Activated T-helper 17 cell treated with anti-CD3 and anti-CD28 coated beads, Interleukin-2, amount 50 U/mL, for 72 hours (primary cell): ENCODE results near the gene MTMR3. TPM values are rescaled to one million over a fixed set of nuclear protein-coding genes. Genes with fewer than 3 reads are reported as not detected.
A peak's percentile ranks its signal among the peaks of the same experiment; 100 is the strongest.

Experiments used
- ATAC-seq: fragments of 150-1000 bp; cut with Tn5 transposase; replicated peaks from 2 replicates; pipeline ENCODE4 v1.10.0; 2021; ENCODE audit warnings: mild to moderate bottlenecking, moderate library complexity
- H3K27ac Mint-ChIP-seq: one replicate; pipeline ENCODE4 v1.8.0; 2022; ENCODE audit warnings: mixed read lengths
- H3K27me3 Mint-ChIP-seq: one replicate; pipeline ENCODE4 v1.8.0; 2022; ENCODE audit warnings: mixed read lengths
- H3K36me3 Mint-ChIP-seq: one replicate; pipeline ENCODE4 v1.8.0; 2022; ENCODE audit warnings: low read depth, mild to moderate bottlenecking, mixed read lengths
- H3K4me1 Mint-ChIP-seq: one replicate; pipeline ENCODE4 v1.8.0; 2022; ENCODE audit warnings: mixed read lengths
- H3K4me3 Mint-ChIP-seq: one replicate; pipeline ENCODE4 v1.8.0; 2022; ENCODE audit warnings: mild to moderate bottlenecking, mixed read lengths
- H3K9me3 Mint-ChIP-seq: one replicate; pipeline ENCODE4 v1.8.0; 2022; ENCODE audit warnings: mixed read lengths
- total RNA-seq, 2 donors: library from RNA; stranded (reverse); gene quantifications; one replicate each; pipeline ENCODE4 v1.2.3, GENCODE V29; 2022

Gene MTMR3
- total RNA-seq, 2 donors from 2014 or later: 24.7 to 34.7 TPM

- H3K4me3 Mint-ChIP-seq: no peak overlapping the region
- H3K27me3 Mint-ChIP-seq: no peaks in the 10 kb centered on the region
- no peak overlapping the region for H3K27ac Mint-ChIP-seq
- H3K9me3 Mint-ChIP-seq: no peaks in the 10 kb centered on the region
- ATAC-seq: no peak
- peaks cover 10% of the 10 kb centered on the region for H3K4me1 Mint-ChIP-seq
- H3K36me3 Mint-ChIP-seq: peaks cover 70% of the 10 kb centered on the region
Measured at GRCh38 chr22:29983296-29983917, 100.4 kb downstream of the MTMR3 start.

- Mint-ChIP-seq H3K27ac (no peak overlapping the region), H3K9me3 (no peaks in the 10 kb centered on the region), H3K27me3 (no peaks in the 10 kb centered on the region), H3K36me3 (peaks cover 66% of the 10 kb centered on the region), H3K4me1 (peaks cover 10% of the 10 kb centered on the region), H3K4me3 (no peak overlapping the region)
- ATAC-seq: no peak
Measured at GRCh38 chr22:29985912-29986311, 102.9 kb downstream of the MTMR3 start.

- Mint-ChIP-seq H3K4me1 (peaks cover 10% of the 10 kb centered on the region), H3K9me3 (no peaks in the 10 kb centered on the region), H3K27me3 (no peaks in the 10 kb centered on the region), H3K27ac (peak overlapping the region; percentile 54), H3K4me3 (no peak overlapping the region), H3K36me3 (peaks cover 72% of the 10 kb centered on the region)
- ATAC-seq: peak; percentile 39
Measured at GRCh38 chr22:29987137-29987536, 104.2 kb downstream of the MTMR3 start.

GRCh38 chr22:29988719-29989118 is 105.7 kb downstream of the MTMR3 start:
- peaks cover 78% of the 10 kb centered on the region for H3K36me3 Mint-ChIP-seq
- no peak overlapping the region for H3K27ac Mint-ChIP-seq
- ATAC-seq: no peak
- H3K9me3 Mint-ChIP-seq: no peaks in the 10 kb centered on the region
- no peaks in the 10 kb centered on the region for H3K27me3 Mint-ChIP-seq
- no peak overlapping the region for H3K4me3 Mint-ChIP-seq
- peaks cover 11% of the 10 kb centered on the region for H3K4me1 Mint-ChIP-seq

DNA sequence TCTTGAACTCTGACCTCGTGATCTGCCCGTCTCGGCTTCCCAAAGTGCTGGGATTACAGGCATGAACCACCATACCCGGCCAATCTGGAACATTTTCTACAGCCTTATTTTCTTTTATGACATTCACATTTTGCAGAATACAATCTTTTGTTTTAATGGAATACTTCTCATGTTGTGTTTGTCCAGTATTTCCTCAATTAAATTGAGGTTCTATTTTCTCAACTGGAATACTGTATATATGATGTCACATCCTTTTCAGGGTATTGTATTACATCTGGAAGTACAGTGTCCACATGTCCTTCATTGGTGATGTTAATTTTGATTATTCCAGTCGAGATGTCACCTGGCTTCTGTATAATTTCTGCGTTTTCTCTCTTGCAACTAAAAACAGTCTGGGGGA is 106.5 kb downstream of the MTMR3 start:
- H3K27me3 Mint-ChIP-seq: no peaks in the 10 kb centered on the region
- ATAC-seq: no peak
- H3K9me3 Mint-ChIP-seq: no peaks in the 10 kb centered on the region
- H3K4me3 Mint-ChIP-seq: no peak overlapping the region
- H3K36me3 Mint-ChIP-seq: peaks cover 76% of the 10 kb centered on the region
- peaks cover 15% of the 10 kb centered on the region for H3K4me1 Mint-ChIP-seq
- H3K27ac Mint-ChIP-seq: no peak overlapping the region

GRCh38 chr22:29992341-29993275 is 109.6 kb downstream of the MTMR3 start:
- no peaks in the 10 kb centered on the region for H3K9me3 Mint-ChIP-seq

GRCh38 chr22:29994027-29994715 is 111.2 kb downstream of the MTMR3 start:
- H3K36me3 Mint-ChIP-seq: peaks cover 46% of the 10 kb centered on the region
- H3K4me1 Mint-ChIP-seq: peaks cover 9% of the 10 kb centered on the region
- no peaks in the 10 kb centered on the region for H3K27me3 Mint-ChIP-seq
- no peaks in the 10 kb centered on the region for H3K9me3 Mint-ChIP-seq
- ATAC-seq: peak; percentile 98
- peak overlapping the region; percentile 77 for H3K27ac Mint-ChIP-seq
- no peak overlapping the region for H3K4me3 Mint-ChIP-seq

More at GRCh38 chr22:29992341-29993275, 109.6 kb downstream of the MTMR3 start:
- Mint-ChIP-seq H3K4me1 (peaks cover 9% of the 10 kb centered on the region), H3K27ac (peak overlapping the region; percentile 66), H3K27me3 (no peaks in the 10 kb centered on the region), H3K36me3 (peaks cover 52% of the 10 kb centered on the region), H3K4me3 (no peak overlapping the region)
- ATAC-seq: no peak

GRCh38 chr22:29994943-29995342 is 112.0 kb downstream of the MTMR3 start:
- no peak for ATAC-seq
- peaks cover 9% of the 10 kb centered on the region for H3K4me1 Mint-ChIP-seq
- peak overlapping the region; percentile 77 for H3K27ac Mint-ChIP-seq
- peaks cover 46% of the 10 kb centered on the region for H3K36me3 Mint-ChIP-seq
- no peak overlapping the region for H3K4me3 Mint-ChIP-seq
- no peaks in the 10 kb centered on the region for H3K9me3 Mint-ChIP-seq
- H3K27me3 Mint-ChIP-seq: no peaks in the 10 kb centered on the region

DNA sequence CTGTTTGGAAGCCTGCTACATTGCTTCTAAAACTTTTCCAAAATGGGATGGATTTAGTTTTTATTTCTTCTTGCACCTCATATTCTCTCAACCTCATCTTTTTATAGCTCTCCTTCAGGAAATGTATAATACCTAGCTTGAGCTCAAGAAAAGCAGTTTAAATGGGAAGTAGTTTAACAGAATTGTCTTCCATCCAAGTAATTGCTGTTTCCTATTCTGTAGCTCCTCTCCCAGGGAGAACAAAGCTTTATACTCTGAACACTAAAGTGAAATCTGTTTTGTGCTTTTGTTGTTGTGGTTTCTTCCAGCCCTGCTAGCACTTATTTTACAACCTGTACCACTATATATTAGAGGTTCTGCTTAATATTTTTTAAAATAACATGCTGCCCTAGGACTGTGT is 114.1 kb downstream of the MTMR3 start:
- Mint-ChIP-seq H3K9me3 (no peaks in the 10 kb centered on the region), H3K27ac (no peak overlapping the region), H3K4me3 (no peak overlapping the region), H3K4me1 (peaks cover 9% of the 10 kb centered on the region), H3K27me3 (no peaks in the 10 kb centered on the region), H3K36me3 (peaks cover 53% of the 10 kb centered on the region)
- ATAC-seq: no peak

- Mint-ChIP-seq H3K36me3 (peaks cover 53% of the 10 kb centered on the region), H3K27ac (no peak overlapping the region)
Measured at GRCh38 chr22:29997516-29997915, 114.5 kb downstream of the MTMR3 start.

DNA sequence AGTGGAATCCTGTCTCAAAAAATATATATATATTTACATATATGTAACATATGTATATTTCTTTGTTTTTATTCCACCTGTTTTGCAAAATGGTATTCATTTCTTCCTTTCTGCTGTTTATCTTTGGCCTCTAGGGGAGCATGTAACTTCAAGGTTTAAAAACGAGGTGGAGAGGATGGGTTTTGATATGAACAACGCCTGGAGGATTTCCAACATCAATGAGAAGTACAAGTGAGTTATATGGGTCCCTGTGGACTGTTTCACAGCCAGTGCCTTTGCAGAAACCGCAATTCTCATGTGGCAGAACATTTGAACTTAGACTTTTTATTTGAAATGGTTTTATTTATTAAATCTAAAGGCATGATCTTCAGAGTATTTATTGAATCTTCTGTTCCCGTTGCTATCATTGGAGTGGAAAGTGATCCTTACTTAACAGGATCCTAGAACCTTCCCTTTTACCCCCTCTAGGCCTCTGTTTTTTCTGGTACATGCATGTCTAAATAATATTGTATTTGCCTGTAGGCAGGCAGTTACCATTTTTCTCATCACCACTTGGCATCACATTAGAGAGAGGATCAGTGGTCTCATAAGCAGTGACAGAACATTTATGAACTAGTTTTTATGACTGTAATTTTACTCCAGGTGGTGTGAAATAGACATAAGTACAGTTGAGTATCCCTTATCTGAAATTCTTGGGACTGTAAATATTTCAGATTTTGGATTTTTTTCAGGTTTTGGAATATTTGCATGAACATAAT is 115.8 kb downstream of the MTMR3 start:
- Mint-ChIP-seq H3K27me3 (no peaks in the 10 kb centered on the region), H3K4me3 (no peak overlapping the region), H3K27ac (no peak overlapping the region), H3K36me3 (peaks cover 53% of the 10 kb centered on the region), H3K4me1 (peaks cover 7% of the 10 kb centered on the region), H3K9me3 (no peaks in the 10 kb centered on the region)
- no peak for ATAC-seq

More at GRCh38 chr22:29997516-29997915, 114.5 kb downstream of the MTMR3 start:
- Mint-ChIP-seq H3K27me3 (no peaks in the 10 kb centered on the region), H3K4me1 (peaks cover 9% of the 10 kb centered on the region), H3K4me3 (no peak overlapping the region), H3K9me3 (no peaks in the 10 kb centered on the region)
- ATAC-seq: no peak

DNA sequence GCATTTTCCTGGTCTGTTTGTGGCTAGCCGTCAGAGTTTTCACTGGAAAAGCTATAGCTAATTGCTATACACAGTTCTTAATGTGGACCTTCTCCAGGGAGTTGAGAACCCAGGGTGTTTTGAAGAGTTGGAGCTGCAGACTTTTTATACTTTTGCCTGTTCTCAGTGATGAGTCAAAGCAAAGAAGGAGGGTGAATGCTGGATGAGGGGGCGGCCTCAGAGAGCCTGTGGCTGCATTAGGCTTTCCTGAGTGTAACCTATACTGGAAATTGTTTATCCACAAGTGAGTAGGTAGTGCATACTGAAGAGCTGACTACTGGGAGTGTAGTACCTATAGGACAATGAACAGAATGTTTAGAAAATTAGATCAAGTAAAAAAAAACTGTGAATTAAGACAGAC is 117.6 kb downstream of the MTMR3 start:
- Mint-ChIP-seq H3K27me3 (no peaks in the 10 kb centered on the region), H3K4me3 (no peak overlapping the region), H3K27ac (peak overlapping the region; percentile 47), H3K4me1 (no peaks in the 10 kb centered on the region), H3K9me3 (no peaks in the 10 kb centered on the region), H3K36me3 (peaks cover 55% of the 10 kb centered on the region)
- ATAC-seq: peak; percentile 92

DNA sequence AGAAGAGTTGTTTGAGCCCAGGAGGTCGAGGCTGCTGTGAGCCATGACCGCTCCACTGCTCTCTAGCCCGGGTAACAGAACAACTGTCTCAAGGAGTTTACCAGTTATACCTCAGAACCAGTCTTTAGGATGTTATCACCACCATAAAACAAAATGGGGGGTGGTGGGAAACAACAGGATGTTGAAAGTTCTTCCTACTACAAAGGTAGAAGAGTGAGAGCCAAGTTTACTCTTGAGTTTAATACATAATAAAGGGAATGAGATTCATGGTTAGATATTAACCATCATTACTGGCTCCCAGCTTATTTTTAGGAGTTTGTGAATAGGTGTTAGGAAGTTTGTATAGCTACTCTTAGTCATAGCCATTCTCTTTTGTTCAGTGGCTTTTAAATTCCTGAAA is 118.5 kb downstream of the MTMR3 start:
- no peak for ATAC-seq
- Mint-ChIP-seq H3K27me3 (no peaks in the 10 kb centered on the region), H3K4me3 (no peak overlapping the region), H3K9me3 (no peaks in the 10 kb centered on the region), H3K4me1 (no peaks in the 10 kb centered on the region), H3K27ac (peak overlapping the region; percentile 30), H3K36me3 (peaks cover 55% of the 10 kb centered on the region)
